GM18907 (cell line): ENCODE data around the gene ERICH2.

Source experiments
- ATAC-seq: cut with Tn5 transposase; IDR thresholded peaks from one replicate; pipeline ENCODE4 v1.9.1; 2021; ENCODE audit warnings: mild to moderate bottlenecking, moderate library complexity; ENCODE audit not compliant: unreplicated experiment

The ERICH2 gene

GRCh38 chr2:170815746-170816503 is 45.7 kb downstream of the ERICH2 start:
- ATAC-seq, result no peak

- peak; percentile 58 for ATAC-seq
These were observed 46.4 kb downstream of the ERICH2 start, which contains the start of gene GAD1 for GRCh38 chr2:170816504-170817092. Gene GAD1, plus strand, starts transcription at chr2:170816887. Its CDS starts 1,705 bp downstream, at chr2:170818592.

GRCh38 chr2:170817093-170818035 is 47.2 kb downstream of the ERICH2 start:
- ATAC-seq, result no peak

- ATAC-seq, result no peak
These were observed 48.0 kb downstream of the ERICH2 start for GRCh38 chr2:170818036-170818751.

- no peak for ATAC-seq
These were observed 48.7 kb downstream of the ERICH2 start for GRCh38 chr2:170818752-170819470.

GRCh38 chr2:170819680-170820664 is 49.8 kb downstream of the ERICH2 start:
- no peak for ATAC-seq

GRCh38 chr2:170820757-170821530 is 50.8 kb downstream of the ERICH2 start:
- no peak for ATAC-seq

- ATAC-seq, result no peak
These were observed 51.5 kb downstream of the ERICH2 start for GRCh38 chr2:170821531-170822289.

- no peak for ATAC-seq
These were observed 52.3 kb downstream of the ERICH2 start for GRCh38 chr2:170822290-170823087.

GRCh38 chr2:170823088-170823897 is 53.1 kb downstream of the ERICH2 start:
- no peak for ATAC-seq

- ATAC-seq, result no peak
These were observed 53.7 kb downstream of the ERICH2 start for GRCh38 chr2:170823898-170824215.

- no peak for ATAC-seq
These were observed 54.4 kb downstream of the ERICH2 start for GRCh38 chr2:170824526-170825015.

- ATAC-seq, result no peak
These were observed 57.8 kb downstream of the ERICH2 start for GRCh38 chr2:170827841-170828532.

- no peak for ATAC-seq
These were observed 58.3 kb downstream of the ERICH2 start for GRCh38 chr2:170828533-170828916.

GRCh38 chr2:170829036-170829435 is 58.9 kb downstream of the ERICH2 start:
- no peak for ATAC-seq
